NCI-H146 (cell line): ENCODE measurements around the gene CCDC82.

Experiments used
- DNase-seq: peaks from one replicate; lab custom pipeline; 2025; lab: John Stamatoyannopoulos, UW

The CCDC82 gene

GRCh38 chr11:96329419-96329818, 60.3 kb downstream of the CCDC82 start:
- DNase-seq = no peak

- DNase-seq = no peak
Observed at GRCh38 chr11:96328395-96329010, 61.2 kb downstream of the CCDC82 start.

GRCh38 chr11:96326959-96327358, 62.8 kb downstream of the CCDC82 start:
- no peak for DNase-seq

- DNase-seq = no peak
Observed at GRCh38 chr11:96324912-96325311, 64.8 kb downstream of the CCDC82 start.

- DNase-seq = no peak
Observed at GRCh38 chr11:96323642-96323985, 66.1 kb downstream of the CCDC82 start.

GRCh38 chr11:96322775-96323641, 66.7 kb downstream of the CCDC82 start:
- DNase-seq = no peak

- no peak for DNase-seq
Observed at GRCh38 chr11:96321091-96321490, 68.6 kb downstream of the CCDC82 start.

- DNase-seq = no peak
Observed at GRCh38 chr11:96319898-96320656, 69.6 kb downstream of the CCDC82 start.

GRCh38 chr11:96318850-96319249, 70.9 kb downstream of the CCDC82 start:
- no peak for DNase-seq

GRCh38 chr11:96318399-96318798, 71.3 kb downstream of the CCDC82 start:
- DNase-seq = no peak

- no peak for DNase-seq
Observed at GRCh38 chr11:96317985-96318384, 71.7 kb downstream of the CCDC82 start.

GRCh38 chr11:96317571-96317970, 72.1 kb downstream of the CCDC82 start:
- no peak for DNase-seq

GRCh38 chr11:96316869-96317268, 72.8 kb downstream of the CCDC82 start:
- no peak for DNase-seq

- no peak for DNase-seq
Observed at GRCh38 chr11:96315476-96315875, 74.2 kb downstream of the CCDC82 start.

GRCh38 chr11:96314326-96315020, 75.2 kb downstream of the CCDC82 start:
- DNase-seq = no peak

- DNase-seq = no peak
Observed at GRCh38 chr11:96313163-96313562, 76.5 kb downstream of the CCDC82 start.

- no peak for DNase-seq
Observed at GRCh38 chr11:96311120-96311568, 78.6 kb downstream of the CCDC82 start.

- DNase-seq = no peak
Observed at GRCh38 chr11:96310236-96310635, 79.5 kb downstream of the CCDC82 start.

- no peak for DNase-seq
Observed at GRCh38 chr11:96309643-96310017, 80.1 kb downstream of the CCDC82 start.

- no peak for DNase-seq
Observed at GRCh38 chr11:96309016-96309642, 80.6 kb downstream of the CCDC82 start.

- no peak for DNase-seq
Observed at GRCh38 chr11:96307776-96308140, 82.0 kb downstream of the CCDC82 start.
